NCI-H774 (cell line): ENCODE data around the gene FAM110C.
A peak's percentile ranks its signal among the peaks of the same experiment; 100 is the strongest.
"Not testable (repeated sequence)": the region's sequence is repeated elsewhere in the genome, so short reads cannot be mapped to it uniquely, and the experiment has no call there.

Experiments used
- DNase-seq: peaks from one replicate; lab custom pipeline; 2025; lab: John Stamatoyannopoulos, UW

FAM110C gene, protein sequence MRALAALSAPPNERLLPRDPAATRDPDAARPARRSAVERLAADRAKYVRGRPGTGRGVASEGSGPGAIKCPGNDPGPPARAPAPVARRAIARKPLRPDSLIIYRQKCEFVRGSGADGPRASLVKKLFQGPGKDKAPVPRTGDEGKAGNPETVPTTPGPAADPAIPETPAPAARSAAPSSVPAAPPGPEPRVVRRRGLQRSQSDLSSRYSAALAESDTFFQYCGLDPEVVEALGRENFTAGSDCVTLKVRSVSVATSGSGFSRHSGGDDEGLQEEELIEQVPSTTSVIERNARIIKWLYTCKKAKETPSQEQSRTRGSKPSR

DNA sequence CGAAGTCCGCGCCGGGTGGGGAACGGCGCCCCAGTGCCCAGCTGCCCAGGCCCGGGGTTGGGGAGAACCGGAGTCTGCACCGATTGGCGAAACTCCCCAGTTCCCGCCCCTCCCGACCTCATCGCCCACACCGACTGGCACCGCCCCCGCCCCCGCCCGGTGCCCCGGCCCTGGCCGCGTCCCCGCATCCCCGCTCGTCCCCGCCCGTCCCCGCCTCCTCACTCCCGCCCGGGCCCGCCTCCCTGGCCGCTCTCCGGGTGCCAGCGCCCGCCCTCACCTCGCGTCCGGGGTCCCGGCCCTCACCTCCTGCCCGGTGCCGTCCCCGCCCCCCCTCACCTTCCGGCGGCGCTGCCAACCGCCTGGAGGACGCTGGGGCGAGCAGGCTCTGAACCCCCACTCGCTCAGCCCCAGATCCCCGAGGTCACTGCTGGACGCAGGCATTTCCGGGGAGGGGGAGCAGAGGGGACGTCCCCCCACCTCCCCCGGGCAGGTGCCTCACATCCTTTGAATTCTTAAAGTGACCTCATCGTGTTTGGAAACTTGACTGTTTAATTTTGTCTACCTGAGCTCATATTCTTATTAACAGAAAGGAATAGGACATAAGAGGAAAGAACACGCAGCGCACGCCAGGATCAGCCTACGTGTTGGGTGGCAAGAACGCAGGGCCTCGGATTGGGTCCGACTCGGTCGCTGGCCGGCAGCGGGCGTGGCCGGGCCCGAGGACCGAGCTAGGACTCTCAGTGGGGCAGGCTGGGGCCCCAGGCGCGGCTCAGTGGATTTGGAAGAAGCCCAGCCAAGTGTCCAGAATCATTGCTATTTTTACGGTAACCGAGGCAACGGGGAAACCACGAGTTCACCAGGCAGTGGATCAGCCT lies at the start of gene FAM110C:
Gene FAM110C (minus strand): TSS at position 35 of the 875 bp plus-strand sequence. CDS start 120 bp downstream, outside the sequence.
- peak; percentile 33 for DNase-seq

DNA sequence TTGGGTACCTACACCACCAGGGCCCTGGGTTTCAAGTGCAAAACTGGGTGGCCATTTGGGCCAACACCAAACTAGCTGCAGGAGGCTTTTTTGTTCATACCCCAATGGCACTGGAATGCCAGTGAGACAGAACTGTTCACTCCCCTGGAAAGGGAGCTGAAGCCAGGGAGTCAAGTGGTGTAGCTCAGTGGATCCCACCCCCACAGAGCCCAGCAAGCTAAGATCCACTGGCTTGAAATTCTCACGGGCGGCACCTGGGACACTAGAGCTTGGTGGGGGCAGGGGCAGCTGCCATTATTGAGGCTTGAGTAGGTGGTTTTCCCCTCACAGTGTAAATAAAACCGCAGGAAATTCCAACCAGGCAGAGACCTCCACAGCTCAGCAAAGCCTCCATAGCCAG lies 46.0 kb upstream of the FAM110C start:
- DNase-seq, result no peak

DNA sequence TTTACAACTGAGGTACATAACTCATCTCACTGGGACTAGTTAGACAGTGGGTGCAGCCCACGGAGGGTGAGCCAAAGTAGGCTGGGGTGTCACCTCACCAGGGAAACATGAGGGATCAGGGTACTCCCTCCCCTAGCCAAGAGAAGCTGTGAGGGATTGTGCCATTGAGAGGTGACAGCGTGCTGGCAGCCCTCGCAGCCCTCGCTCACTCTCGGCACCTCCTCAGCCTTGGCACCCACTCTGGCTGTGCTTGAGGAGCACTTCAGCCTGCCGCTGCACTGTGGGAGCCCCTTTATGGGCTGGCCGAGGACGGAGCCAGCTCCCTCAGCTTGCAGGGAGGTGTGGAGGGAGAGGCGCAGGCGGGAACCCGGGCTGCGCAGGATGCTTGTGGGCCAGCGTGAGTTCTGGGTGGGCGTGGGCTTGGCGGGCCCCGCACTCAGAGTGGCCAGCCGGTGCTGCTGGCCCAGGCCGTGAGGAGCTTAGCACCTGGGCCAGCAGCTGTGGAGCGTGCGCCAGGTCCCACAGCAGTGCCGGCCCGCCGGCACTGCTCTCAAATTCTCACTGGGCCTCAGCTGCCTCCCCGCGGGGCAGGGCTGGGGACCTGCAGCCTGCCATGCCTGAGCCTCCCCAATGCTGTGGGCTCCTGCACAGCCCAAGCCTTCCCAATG lies 44.5 kb upstream of the FAM110C start:
- no peak for DNase-seq

DNA sequence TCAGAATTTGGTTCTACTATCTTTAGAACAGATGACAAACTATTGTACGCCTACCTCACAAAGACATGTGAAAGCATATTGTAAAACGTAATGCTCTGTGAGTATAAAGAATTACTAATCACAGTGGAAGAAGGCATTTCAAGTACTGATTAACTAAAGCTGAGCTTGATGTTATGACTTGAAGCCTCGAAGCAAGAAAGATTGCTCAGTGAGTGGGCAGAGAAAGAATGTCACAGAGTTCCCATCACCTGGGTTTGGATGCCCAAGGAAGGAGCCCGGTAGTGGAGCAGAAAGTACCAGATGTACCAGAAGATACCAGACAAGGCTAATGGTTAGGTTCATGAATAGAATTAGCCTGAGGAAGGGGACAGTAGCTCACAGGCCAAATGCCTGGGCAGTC lies 39.5 kb upstream of the FAM110C start:
- no peak for DNase-seq

DNA sequence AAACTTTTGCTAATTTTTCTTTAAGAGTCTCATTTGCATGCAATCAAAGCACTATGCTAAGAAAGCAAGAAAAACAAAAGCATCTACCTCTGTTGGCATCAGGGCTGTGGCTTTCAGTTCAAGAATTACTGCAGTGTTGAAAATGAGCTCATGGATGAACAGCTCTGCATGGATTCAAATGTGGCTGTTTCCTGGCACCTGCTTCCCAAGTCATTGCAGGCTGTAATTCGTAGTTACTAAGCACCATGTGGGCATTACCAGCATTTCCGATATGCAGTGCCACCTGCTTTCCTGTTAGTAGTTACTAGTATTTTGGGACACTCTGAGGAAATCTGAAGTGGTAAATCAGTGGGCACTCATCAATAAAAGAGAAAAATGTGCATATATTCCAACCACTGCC lies 37.8 kb upstream of the FAM110C start:
- no peak for DNase-seq

DNA sequence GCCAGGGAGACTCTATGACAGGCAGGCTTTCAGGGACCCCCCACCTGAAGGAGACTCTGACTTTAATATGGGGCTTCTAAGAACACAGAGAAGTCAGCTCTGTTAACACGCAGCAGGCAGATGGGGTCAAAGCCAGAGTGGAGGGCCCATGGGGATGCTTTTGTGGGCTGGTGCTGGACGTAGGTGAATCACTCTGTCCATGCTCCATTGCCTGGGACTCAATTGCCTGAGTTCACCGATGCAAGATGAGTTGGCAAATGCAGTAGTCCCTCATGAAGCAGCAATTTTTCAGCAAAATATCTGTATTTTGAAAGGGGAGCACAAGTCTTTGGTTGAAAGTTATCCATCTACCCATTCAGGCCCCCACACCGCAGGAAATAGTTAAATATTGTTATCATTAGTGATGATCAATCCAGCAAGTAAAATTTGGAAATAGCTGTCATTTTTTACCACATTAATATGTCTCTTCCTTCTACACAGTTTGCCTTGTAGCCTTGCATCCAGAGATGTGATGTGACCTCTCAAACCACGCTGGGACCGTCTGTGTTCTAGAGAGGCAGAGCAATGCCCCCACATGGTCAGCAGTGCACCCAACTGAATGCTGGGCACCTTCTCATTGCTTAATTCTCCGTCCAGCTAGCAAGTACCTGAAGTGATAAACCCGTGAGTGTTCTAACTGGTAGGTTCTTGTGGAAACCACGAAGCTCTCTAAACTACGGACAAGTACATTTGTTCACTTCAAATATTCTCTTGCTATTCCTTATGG lies 34.8 kb upstream of the FAM110C start:
- DNase-seq, result no peak

DNA sequence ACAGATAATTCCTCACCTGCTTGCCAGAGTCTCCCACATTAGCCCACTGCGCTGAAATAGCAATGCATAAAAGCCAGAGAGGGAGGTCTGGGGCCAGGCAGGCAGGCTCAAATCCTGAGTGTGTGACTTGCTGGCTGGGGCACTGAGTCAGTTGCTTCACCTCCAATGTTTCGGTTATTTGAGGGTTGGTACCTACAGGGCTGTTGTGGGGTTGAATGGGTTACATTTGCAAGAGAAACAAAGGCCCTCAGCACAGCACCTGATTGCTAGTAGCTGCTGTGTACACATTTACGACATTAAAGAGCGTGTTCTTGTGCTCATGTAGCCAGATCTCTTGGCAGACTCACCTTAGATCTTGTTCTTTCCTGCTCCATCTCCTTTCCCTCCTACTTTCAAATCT lies 34.1 kb upstream of the FAM110C start:
- DNase-seq, result no peak

DNA sequence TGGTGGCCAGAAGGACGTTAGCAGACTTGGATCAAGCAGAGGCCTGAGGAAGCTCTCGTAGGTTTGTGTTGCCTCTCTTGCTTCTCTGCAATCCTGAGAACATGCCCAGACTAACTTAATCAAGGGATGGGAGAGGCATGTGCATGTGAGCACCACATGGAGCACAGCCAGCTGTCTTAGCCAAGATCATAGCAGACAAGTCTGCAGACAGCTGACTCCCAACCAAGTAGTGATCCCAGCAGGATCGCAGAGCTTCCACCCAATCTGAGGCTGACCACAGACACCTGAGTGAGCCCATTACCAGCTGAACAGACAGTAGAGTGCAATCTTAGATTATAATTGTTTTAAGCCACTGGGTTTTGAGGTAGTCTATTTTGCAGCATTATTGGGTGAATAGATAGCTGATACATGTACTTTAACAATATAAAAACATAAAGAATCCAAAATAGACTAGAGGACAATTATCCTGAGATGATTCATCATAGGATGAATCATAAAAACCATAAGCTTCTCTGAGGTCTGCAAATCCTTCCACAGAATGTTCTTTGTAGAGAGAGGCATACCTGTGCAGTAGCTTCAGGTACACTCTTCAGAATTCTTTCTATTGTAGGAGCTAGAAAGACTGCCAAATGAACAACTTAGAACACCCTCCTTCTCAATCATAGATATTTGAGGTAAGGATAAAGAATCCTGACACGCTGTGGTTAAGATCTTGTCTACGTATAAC lies 25.2 kb upstream of the FAM110C start:
- DNase-seq, result no peak

DNA sequence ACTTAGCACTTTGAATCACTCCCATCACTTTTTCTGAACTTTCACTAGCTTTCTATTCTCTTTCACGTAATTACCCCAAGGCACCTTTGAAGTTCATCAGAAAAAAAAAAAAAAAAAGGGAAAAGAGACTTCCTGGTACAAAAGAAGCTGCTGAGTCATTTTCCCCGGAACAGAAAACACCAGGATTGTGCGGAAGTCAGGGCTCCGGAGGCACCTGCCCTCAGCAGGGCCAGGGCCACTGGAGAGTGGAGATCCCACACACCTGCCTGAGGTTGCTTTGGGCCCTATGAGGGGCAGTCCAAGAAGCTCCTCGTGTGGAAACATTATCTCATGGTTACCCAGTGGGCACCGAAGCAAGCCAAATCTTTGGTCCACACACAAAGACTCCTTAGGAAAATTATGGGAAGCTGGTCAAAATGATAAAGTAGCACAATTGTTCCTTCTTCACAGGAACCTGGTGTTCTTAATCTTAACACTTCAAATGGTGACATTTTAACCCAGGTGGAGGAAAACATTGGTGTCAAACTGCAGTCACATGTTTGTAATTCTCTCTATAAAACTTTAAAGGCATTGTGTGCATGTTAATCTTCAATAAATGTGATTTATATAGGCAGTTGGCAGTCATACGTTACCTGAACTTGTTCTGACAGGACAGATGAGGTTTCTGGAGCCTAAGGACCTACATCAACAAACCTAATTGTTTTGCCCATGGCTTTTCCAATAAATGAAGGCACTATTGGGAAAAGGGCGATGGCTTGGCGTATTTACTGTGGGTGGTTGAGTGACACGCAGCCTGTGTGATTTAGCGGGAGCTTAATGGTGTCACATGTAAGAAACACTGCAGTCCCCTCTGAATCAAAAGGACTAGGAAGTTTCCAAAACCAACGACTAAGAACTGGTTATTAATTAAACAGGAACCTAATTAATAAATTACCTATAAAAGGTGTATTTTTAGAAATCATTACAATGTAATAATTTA lies 23.4 kb upstream of the FAM110C start:
- no peak for DNase-seq

DNA sequence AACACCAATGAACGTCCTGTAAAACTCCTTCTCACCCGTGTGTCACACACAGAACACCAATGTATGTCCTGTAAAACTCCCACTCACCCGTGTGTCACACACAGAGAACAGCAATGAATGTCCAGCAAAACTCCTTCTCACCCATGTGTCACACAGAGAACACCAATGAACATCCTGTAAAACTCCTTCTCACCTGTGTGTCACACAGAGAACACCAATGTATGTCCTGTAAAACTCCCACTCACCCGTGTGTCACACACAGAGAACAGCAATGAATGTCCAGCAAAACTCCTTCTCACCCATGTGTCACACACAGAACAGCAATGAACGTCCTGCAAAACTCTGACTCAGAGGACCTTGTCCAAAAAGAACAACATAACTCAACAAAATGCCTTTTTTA lies 22.3 kb upstream of the FAM110C start:
- not testable (repeated sequence) for DNase-seq

DNA sequence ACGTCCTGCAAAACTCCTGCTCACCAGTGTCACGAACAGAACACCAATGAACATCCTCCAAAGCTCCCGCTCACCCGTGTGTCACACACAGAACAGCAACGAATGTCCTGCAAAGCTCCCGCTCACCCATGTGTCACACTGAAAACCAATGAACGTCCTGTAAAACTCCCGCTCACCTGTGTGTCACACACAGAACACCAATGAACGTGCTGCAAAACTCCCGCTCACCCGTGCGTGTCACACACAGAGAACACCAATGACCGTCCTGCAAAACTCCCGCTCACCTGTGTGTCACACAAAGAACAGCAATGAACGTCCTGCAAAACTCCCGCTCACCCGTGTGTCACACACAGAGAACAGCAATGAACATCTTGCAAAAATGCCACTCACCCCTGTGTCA lies 20.5 kb upstream of the FAM110C start:
- DNase-seq, result no peak

DNA sequence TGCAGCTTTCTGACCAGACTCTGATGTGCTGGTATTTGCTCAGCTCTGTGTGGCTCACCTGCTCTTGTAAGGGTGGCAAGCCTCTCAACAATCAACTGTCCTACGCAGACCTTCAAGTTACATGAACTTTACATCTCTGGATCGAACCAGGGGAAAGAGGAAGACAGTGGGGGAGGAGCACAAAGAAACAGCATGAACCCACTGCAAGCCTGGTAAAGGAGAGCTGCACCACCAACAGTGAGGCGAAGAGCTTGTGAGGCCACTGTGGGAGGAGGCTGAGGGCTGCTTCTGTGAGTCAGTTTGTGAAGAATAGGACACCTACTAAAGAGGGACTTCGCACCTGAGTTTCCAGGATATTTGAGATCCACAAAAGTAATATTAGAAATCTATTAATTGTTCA lies 18.8 kb upstream of the FAM110C start:
- DNase-seq, result no peak

DNA sequence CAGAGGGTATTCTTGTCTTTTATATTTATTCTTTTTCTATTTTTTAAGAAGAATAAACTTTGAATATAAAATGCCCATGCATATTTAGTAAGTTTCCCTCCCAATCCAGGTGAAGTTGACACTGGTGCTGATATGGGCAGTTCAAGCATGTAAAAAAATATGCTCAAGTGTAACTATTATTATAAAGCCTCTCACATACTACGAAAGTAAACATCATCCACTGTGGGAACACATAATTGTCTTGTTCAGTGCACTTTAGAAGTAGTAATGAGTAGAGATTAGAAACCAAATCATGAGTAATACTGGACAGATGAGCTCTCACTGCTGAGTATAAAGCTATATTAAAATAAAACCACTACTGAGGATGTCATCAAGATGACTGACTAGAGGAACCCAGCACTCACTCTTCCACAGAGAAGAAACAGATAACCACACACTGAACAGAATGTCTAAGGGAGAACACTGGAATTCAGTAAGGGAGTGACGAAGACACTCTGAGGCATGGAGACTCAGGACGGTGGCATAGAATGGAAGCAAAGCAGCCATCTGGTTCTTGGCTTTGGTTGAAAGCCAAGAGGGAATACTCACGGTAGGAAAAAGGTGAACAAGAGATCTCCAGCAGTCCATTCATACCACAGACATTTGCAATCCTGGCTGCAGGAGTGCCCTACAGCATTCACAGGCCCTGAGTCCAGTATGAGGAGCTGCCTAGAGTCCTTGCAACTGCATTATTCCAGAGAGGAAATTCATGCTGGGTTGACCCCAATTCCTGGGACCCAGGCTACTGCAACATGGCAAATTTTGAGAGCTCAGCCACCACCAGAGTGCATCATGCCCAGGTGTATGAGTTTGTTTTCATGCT lies 9.5 kb upstream of the FAM110C start:
- DNase-seq, result no peak

DNA sequence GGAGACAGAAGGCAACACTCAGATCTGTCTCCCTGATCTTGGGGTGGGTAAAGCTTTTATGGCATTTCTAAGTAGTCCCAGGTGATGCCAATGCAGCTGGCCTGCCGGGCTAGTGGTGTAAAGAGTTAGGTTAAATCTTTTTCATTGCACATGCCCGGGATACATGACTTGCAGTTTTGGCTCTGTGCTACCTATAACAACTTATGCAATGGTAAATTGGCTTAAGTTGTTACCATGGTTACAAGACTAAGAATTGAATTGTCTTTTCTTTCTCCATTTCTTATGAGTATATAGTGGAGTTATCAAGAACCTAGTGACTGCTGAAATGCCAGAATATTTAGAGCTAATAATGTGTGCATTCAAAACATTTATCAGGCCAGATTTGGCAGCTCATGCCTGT lies 5.3 kb upstream of the FAM110C start:
- DNase-seq, result no peak

DNA sequence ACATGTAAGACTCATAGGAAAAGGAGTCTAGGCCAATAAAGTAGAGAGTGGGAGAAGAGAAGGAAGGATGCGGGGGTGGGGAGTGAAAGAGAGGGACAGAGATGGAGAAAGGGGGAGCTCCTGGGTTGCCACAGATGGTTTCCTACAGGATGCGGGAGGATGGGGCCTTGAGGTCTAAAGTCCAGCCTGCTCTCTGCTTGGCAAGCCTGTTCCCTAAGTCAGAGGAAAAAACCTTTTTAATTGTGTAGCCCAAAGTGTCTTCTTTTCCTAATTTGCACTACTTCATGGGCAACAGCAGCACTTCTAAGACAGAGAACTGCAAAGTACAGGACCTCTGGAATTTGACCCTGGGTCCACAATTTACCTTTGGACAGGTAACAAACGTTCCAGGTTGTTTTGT lies 1.4 kb upstream of the FAM110C start:
- no peak for DNase-seq

DNA sequence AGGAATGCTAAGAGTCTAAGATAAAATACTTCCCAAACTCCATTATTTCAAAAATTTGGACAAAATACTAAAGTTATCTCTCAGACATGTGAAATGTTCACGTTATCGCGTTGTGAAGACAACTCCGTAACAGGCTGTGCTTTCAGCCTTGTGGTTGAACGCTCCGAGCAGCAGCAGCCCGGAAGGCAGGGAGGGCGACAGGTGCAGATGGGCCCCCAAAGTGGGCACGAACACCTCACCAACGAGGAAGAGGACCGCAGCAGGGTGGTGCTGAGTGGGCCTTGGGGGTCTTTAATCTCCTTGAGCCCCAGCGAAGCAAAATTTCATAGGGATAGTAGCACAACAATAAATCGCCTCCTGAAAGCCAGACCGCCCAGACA lies 1.0 kb upstream of the FAM110C start:
- no peak for DNase-seq

DNA sequence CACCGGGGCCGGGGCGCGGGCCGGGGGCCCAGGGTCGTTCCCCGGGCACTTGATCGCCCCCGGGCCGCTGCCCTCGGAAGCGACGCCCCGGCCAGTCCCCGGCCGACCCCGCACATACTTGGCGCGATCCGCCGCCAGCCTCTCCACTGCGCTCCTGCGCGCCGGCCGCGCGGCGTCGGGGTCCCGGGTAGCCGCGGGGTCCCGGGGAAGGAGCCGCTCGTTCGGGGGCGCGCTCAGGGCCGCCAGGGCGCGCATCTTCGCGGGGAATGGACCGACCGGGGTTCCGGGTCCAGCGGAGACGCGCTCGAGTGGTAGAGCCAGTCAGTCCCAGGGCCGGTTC lies 204 bp downstream of the FAM110C start:
- no peak for DNase-seq

DNA sequence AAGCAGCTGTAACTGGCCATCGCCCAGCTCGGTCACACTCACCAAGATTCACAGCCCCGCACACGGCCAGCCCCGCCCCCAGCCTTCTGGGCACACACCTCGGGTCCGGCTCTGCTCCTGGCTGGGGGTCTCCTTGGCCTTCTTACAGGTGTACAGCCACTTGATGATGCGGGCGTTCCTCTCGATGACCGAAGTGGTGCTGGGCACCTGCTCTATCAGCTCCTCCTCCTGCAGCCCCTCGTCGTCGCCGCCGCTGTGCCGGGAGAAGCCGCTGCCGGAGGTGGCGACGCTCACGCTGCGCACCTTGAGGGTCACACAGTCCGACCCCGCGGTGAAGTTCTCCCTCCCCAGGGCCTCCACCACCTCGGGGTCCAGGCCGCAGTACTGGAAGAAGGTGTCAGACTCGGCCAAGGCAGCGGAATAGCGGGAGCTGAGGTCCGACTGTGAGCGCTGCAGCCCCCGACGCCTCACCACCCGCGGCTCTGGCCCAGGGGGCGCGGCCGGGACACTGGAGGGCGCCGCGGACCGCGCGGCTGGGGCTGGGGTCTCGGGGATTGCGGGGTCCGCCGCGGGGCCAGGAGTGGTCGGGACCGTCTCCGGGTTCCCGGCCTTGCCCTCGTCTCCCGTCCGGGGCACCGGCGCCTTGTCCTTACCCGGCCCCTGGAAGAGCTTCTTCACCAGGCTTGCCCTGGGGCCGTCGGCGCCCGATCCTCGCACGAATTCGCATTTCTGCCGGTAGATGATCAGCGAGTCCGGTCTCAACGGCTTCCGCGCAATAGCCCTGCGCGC lies 769 bp downstream of the FAM110C start:
- no peak for DNase-seq
